ENCODE measurements around the gene PACSIN1.

The PACSIN1 gene

DNA sequence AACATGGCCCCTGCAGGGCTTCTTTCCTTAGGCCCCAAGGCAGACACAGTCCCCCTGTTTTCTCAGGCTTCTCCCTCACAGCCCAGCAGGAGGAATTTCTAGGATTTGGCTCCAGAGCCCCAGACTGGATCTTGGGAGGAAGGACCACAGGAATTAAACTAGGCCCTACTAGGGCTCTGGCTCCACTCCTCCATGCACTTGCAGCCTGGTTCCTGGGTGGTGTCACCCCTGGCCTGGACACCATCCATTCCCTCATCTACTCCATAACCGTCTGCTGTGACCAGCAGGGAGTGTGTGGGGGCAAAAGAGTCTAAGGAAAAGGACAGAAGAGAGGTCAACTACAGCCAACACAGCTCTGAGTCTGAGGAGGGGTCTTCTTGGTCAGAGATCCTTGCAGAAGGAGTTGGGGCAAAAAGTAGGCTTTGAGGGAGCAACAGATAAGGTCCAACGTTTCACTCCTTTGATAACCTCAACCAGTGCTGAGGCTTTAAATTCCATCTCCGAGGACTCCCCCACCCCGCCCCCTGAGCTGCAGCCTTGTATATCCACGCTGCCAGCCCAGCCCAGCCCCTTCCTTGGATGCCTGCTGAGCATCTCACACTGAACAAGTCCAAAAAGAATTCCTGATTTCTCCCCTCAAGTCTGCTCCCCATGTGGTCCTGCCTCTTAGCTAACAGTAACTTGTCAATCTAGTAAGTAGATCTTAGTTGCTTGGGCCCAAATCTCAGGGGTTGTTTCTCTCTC, 118.2 kb downstream of the PACSIN1 start:
- DNase-seq, result no peak

- no peak for DNase-seq
These were observed 118.8 kb downstream of the PACSIN1 start for GRCh38 chr6:34584694-34585093.

Data from C1 segment of cervical spinal cord (tissue), 14 donors.